Stimulated activated CD8-positive, alpha-beta memory T cell treated with anti-CD3 and anti-CD28 coated beads, Interleukin-12 subunit alpha, Interleukin-12 subunit beta, amount 100 ng/mL, for 1 hour (primary cell): ENCODE measurements around the gene RELB.

Source experiments
- DNase-seq: peaks from one replicate; pipeline ENCODE4 v3.0.0-alpha.2; 2020; ENCODE audit warnings: low read depth

Gene RELB

DNA sequence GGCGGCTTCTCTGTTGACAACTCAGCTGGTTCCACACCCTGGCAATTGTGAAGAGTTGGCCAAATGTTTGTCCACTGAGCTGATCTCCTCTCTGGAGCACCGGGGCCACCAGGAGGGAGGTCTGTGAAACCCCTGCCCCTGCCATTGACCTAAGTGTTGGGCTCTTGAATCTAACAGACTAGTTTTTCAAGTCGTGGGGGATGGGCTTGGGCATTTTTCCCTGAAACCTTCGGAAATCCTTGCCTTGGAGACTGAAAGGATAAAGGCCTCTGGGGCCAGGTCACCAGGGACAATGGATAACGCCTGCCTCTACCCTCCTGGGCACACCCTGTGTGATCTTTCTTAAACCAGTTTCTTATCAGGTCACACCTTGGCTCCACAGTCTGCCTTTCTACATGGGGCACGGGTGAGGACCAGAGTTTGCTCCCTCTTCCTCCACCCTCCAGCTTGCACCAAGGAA, 78.7 kb downstream of the RELB start:
- DNase-seq: no peak

DNA sequence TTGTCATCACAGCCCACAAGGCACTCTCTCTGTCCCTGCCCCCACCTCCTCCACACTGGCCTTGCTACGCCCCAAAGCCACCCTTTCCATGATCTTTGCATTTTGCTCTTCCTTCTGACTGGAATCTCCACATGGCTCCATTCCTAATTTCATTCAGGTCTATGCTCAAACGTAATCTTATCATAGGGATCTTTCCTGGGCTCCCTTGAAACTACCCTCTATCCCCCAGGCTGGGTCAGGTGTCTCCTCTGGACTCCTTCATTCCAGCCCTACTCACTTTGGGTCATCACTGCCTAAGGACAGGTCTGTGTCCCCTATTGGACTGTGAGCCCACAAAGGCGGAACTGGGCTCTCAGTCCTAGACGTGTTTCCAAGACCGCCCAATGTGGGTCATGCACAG, 80.9 kb downstream of the RELB start:
- DNase-seq: no peak

DNA sequence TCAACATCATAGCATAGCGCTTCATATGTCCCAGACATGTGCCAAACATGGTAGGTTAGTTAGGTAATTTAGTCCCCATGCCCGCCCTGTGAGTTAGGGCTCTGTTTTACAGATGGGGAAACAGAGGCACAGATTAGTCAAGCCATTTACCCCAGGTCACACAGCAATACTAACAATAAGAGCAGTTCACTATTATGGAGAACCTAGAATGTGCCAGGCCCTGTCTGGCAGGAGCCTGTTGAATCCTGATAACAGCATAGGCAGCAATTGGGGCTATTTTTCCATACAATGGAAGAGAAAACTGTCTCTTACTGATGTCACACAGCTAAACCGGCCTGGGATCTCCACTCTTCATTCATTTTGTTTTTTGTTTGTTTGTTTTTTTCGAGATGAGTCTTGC, 85.2 kb downstream of the RELB start:
- no peak for DNase-seq

DNA sequence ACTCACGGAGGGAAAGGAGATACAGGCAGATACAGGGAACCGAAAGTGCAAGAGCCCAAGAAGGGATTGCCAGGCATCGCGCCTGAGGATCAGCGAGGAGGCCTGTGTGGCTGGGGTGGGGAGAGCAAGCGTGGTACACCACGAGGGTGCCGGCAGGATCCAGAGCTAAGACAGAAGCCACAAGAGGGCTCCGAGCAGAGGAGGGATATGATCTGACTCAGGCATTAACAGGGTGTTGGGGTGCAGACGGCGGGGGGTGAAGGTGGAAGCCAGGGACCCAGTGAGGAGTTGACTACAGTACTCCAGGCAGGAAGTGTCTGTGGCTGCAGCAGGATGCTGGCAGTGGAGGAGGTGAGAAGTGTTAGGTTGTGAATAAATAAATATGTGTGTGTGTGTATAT, 86.3 kb downstream of the RELB start:
- DNase-seq: no peak
